Pancreas (tissue), 10 donors: ENCODE results near the gene MACROD2. TPM values are rescaled to one million over a fixed set of nuclear protein-coding genes. Genes with fewer than 3 reads are reported as not detected.
"Not testable (repeated sequence)": the region's sequence is repeated elsewhere in the genome, so short reads cannot be mapped to it uniquely, and the experiment has no call there.

Experiments used
- ATAC-seq, 4 donors: fragments of 200-7000 bp; cut with Tn5 transposase; one replicate each; pipeline versions ENCODE4 v1.8.0 to v1.9.1; 2020; ENCODE audit warnings: mild to moderate bottlenecking in 4 of 4, moderate library complexity in 4 of 4
- DNase-seq, 6 donors: peaks; one replicate each; pipeline ENCODE4 v3.0.0-alpha.2; 2020
- FAIRE-seq: peaks from 2 replicates; lab custom pipeline; 2012; peaks lifted over from hg19 to GRCh38; lab: Jason Lieb, UNC
- H3K27ac ChIP-seq, 4 donors: fragments of 200-600 bp; sonication (generic); 1 replicate in 3 of 4; 2 replicates in 1 of 4; pipeline versions ENCODE4 v1.5.0 to v1.8.0; 2020
- H3K27me3 ChIP-seq, 4 donors: fragments of 200-600 bp; one replicate each; pipeline ENCODE4 v1.8.0; 2021
- H3K36me3 ChIP-seq, 3 donors: fragments of 200-600 bp; sonication (generic) in 1 of 3; one replicate each; pipeline versions ENCODE4 v1.5.0 to v1.8.0; 2020 to 2021
- H3K4me1 ChIP-seq, 3 donors: fragments of 200-600 bp; one replicate each; pipeline ENCODE4 v1.8.0; 2021
- H3K4me3 ChIP-seq, 4 donors: fragments of 200-600 bp; sonication (generic) in 2 of 4; one replicate each; pipeline versions ENCODE4 v1.5.0 to v1.8.0; 2020 to 2021
- H3K9me3 ChIP-seq, 4 donors: fragments of 200-600 bp; one replicate each; pipeline ENCODE4 v1.8.0; 2021
- WGBS, 2 donors: extraction: QIAGEN DNeasy Blood & Tissue Kit; methylation state at CpG; one replicate each; pipeline ENCODE4 v1.1.7; 2013; 5-methylcytosine and 5-hydroxymethylcytosine counted together
- intact Hi-C, 3 donors: fragments of 100-400 bp; cut with DNase I; formaldehyde crosslinking; loops; one replicate each; pipeline versions ENCODE4 v1.11.1 to v1.14.2; 2022
- polyA plus RNA-seq, 2 donors: library from polyadenylated mRNA; stranded (reverse); fragments of 200-250 nt; gene quantifications; one replicate each; pipeline ENCODE4 v1.2.3, GENCODE V29; 2013
- total RNA-seq, 6 donors: library from RNA; stranded (reverse); fragmentation: NEBNext Ultra II Directional in 4 of 6; extraction: Animal tissue kit (Norgen Biotek cat#: 25700) in 4 of 6; gene quantifications; one replicate each; pipeline versions ENCODE4 v1.2.1 to v1.2.4, GENCODE V29; 2021 to 2023
- TF ChIP-seq, protein P1 (sequence below), 4 donors: fragments of 200-600 bp; sonication (generic) in 3 of 4; IDR thresholded peaks; one replicate each; pipeline versions ENCODE4 v1.5.0 to v1.8.0; 2021; ENCODE audit warnings: antibody characterized with exemption in 4 of 4
- donor health status: healthy with polysubstance abuse.
- donor health status: DM: no; HTN: no; CAD: no; lungs with moderate emphysema.
- donor health status: DM: no; HTN: no; CAD: no.
- donor health status: control.
- donor health status: control.
- donor health status: Bipolar disorder and iron deficiency.
- donor health status: DM: yes; HTN: yes; CAD: no.
- donor health status: DM: no; HTN: no; CAD: no.
- donor health status: DM: no; HTN: no; CAD: no.
- donor health status: DM: yes; HTN: yes; CAD: no.

The MACROD2 gene
- total and polyA plus RNA-seq, 8 donors: 1.7 to 4.9 (median 2.7) TPM

- ATAC-seq (no peak), FAIRE-seq (no peak)
- 68 to 70% methylated on average over 4 of the region's 4 CpGs for WGBS, 2 donors
Measured at GRCh38 chr20:15191082-15191723, 1195.9 kb downstream of the MACROD2 start.

GRCh38 chr20:15195378-15195777 is 1200.1 kb downstream of the MACROD2 start:
- no peak overlapping the region for H3K4me3 ChIP-seq
- intact Hi-C loops: no loop called here
- WGBS, 2 donors: 94 to 96% methylated on average over 4 of the region's 4 CpGs
- TF ChIP-seq, protein P1, sequence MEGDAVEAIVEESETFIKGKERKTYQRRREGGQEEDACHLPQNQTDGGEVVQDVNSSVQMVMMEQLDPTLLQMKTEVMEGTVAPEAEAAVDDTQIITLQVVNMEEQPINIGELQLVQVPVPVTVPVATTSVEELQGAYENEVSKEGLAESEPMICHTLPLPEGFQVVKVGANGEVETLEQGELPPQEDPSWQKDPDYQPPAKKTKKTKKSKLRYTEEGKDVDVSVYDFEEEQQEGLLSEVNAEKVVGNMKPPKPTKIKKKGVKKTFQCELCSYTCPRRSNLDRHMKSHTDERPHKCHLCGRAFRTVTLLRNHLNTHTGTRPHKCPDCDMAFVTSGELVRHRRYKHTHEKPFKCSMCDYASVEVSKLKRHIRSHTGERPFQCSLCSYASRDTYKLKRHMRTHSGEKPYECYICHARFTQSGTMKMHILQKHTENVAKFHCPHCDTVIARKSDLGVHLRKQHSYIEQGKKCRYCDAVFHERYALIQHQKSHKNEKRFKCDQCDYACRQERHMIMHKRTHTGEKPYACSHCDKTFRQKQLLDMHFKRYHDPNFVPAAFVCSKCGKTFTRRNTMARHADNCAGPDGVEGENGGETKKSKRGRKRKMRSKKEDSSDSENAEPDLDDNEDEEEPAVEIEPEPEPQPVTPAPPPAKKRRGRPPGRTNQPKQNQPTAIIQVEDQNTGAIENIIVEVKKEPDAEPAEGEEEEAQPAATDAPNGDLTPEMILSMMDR (IDR thresholded peaks at IDR 0.05): no peak
- ATAC-seq (no peak), DNase-seq (no peak), FAIRE-seq (no peak)
- H3K4me1 ChIP-seq: no peaks in the 10 kb centered on the region
- no peak overlapping the region for H3K27ac ChIP-seq
- H3K36me3 ChIP-seq: no peaks in the 10 kb centered on the region
- H3K27me3 ChIP-seq: no peaks in the 10 kb centered on the region
- no peaks in the 10 kb centered on the region for H3K9me3 ChIP-seq

More at GRCh38 chr20:15191082-15191723, 1195.9 kb downstream of the MACROD2 start:
- TF ChIP-seq, protein P1 (IDR thresholded peaks at IDR 0.05): no peak
- intact Hi-C loops: no loop called here
- no peak for DNase-seq
- Histone ChIP-seq H3K4me3 (no peak overlapping the region), H3K4me1 (no peaks in the 10 kb centered on the region), H3K27ac (no peak overlapping the region), H3K9me3 (no peaks in the 10 kb centered on the region), H3K27me3 (no peaks in the 10 kb centered on the region), H3K36me3 (no peaks in the 10 kb centered on the region)

DNA sequence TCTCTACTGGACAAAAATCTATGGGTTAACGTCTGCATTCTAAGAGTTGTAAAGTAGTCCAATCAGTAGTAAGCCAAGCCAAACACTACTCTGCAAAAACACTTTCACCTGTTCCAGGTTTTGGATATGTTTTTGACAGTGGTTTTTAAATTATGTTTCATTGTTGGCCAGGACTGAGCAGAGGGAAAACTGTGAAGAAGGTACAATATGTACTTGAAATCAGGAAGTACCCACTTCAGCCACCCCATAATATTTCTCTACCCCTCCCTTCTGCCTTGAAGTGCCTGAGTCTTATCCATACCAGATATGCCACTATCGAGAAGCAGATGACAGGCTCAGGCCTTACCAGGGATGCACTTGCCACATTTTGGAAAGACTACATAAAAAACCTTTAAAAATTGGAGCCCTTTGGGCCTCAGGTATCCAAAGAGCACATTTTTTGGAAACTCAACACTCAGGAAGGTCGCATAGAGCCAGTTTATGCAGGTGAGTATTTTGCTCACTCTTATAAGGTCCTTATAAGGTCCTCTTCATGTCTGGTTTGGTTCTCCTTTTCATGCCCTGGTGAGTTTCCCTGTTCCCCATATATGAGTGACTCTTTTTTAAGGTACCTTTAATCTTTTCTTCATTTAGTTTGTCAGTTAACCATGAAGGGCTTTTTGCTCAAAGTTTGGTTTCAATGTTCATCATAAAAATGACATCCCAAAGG is 1201.4 kb downstream of the MACROD2 start:
- TF ChIP-seq, protein P1 (IDR thresholded peaks at IDR 0.05): no peak
- DNase-seq (no peak), ATAC-seq (no peak), FAIRE-seq (no peak)
- WGBS, 2 donors: 69% methylated on average over 3 of the region's 3 CpGs
- H3K4me3 ChIP-seq: no peak overlapping the region
- H3K36me3 ChIP-seq: no peaks in the 10 kb centered on the region
- H3K9me3 ChIP-seq: no peaks in the 10 kb centered on the region
- H3K27ac ChIP-seq: no peak overlapping the region
- H3K4me1 ChIP-seq: no peaks in the 10 kb centered on the region
- intact Hi-C loops: no loop called here
- no peaks in the 10 kb centered on the region for H3K27me3 ChIP-seq

- DNase-seq, FAIRE-seq, H3K27me3 ChIP-seq, intact Hi-C loops, H3K4me1 ChIP-seq, H3K9me3 ChIP-seq, H3K36me3 ChIP-seq, ATAC-seq, H3K4me3 ChIP-seq, H3K27ac ChIP-seq: not testable (repeated sequence)
- 95 to 96% methylated on average over 10 of the region's 10 CpGs for WGBS, 2 donors
Measured at GRCh38 chr20:15198017-15198416, 1202.7 kb downstream of the MACROD2 start.

GRCh38 chr20:15199698-15200097 is 1204.4 kb downstream of the MACROD2 start:
- no peak overlapping the region for H3K4me3 ChIP-seq
- no peaks in the 10 kb centered on the region for H3K4me1 ChIP-seq
- no peaks in the 10 kb centered on the region for H3K27me3 ChIP-seq
- ATAC-seq (no peak), FAIRE-seq (no peak), DNase-seq (no peak)
- no peaks in the 10 kb centered on the region for H3K36me3 ChIP-seq
- intact Hi-C loops: no loop called here
- WGBS, 2 donors: 70 to 81% methylated on average over 1 of the region's 1 CpG
- no peaks in the 10 kb centered on the region for H3K9me3 ChIP-seq
- H3K27ac ChIP-seq: no peak overlapping the region
- TF ChIP-seq, protein P1 (IDR thresholded peaks at IDR 0.05): no peak
